Bronchial epithelial cell (primary cell): Measurements from ENCODE around the gene STAC3. TPM values are rescaled to one million over a fixed set of nuclear protein-coding genes. Genes with fewer than 3 reads are reported as not detected.
"Not testable (repeated sequence)": the region's sequence is repeated elsewhere in the genome, so short reads cannot be mapped to it uniquely, and the experiment has no call there.

Experiments
- DNase-seq: peaks from one replicate; pipeline ENCODE4 v3.0.0-alpha.2; 2010; ENCODE audit warnings: low read depth
- FAIRE-seq: peaks from 2 replicates; lab custom pipeline; 2011; peaks lifted over from hg19 to GRCh38; lab: Jason Lieb, UNC
- H3K27me3 ChIP-seq: 2 replicates; pipeline ENCODE4 v1.5.1; 2011; ENCODE audit warnings: low read length; ENCODE audit not compliant: control insufficient read depth, insufficient read depth
- H3K36me3 ChIP-seq: 2 replicates; pipeline ENCODE4 v1.5.1; 2011; ENCODE audit warnings: low read length; ENCODE audit not compliant: control insufficient read depth, insufficient read depth
- H3K4me3 ChIP-seq: 2 replicates; pipeline ENCODE4 v1.5.1; 2011; ENCODE audit warnings: mild to moderate bottlenecking, low read depth, low read length, control low read depth
- CTCF ChIP-seq: IDR thresholded peaks from 2 replicates; pipeline ENCODE4 v1.5.1; 2011; ENCODE audit warnings: mild to moderate bottlenecking, moderate library complexity, low read length, control low read depth, inconsistent platforms; ENCODE audit not compliant: insufficient read depth, severe bottlenecking
- total RNA-seq: library from RNA; depleted of rRNA; stranded (reverse); fragments of >200 nt; gene quantifications from 2 replicates; pipeline ENCODE4 v1.2.1, GENCODE V29; 2014

Gene STAC3
- total RNA-seq, result 0.26 and 0.51 TPM in 2 replicates

GRCh38 chr12:57250956-57251355, at the start of gene STAC3:
Gene STAC3 (minus strand): TSS chr12:57251187. CDS start chr12:57249636, 1,551 bp downstream.
- TF ChIP-seq CTCF, result no peak
- DNase-seq (no peak), FAIRE-seq (no peak)
- Histone ChIP-seq H3K27me3 (no peaks in the 10 kb centered on the region), H3K36me3 (peaks cover 2% of the 10 kb centered on the region), H3K4me3 (no peak within 1 kb of the TSS)

- DNase-seq, result no peak
- FAIRE-seq, result no peak
- peaks cover 8% of the 10 kb centered on the region for H3K36me3 ChIP-seq
Observed at GRCh38 chr12:57299514-57300016, 48.6 kb upstream of the STAC3 start.

GRCh38 chr12:57296291-57296690, 45.3 kb upstream of the STAC3 start:
- Histone ChIP-seq H3K27me3 (no peaks in the 10 kb centered on the region), H3K36me3 (peaks cover 10% of the 10 kb centered on the region), H3K4me3 (no peak overlapping the region)
- no peak for TF ChIP-seq CTCF
- DNase-seq (no peak), FAIRE-seq (no peak)

More at GRCh38 chr12:57299514-57300016, 48.6 kb upstream of the STAC3 start:
- no peak overlapping the region for H3K4me3 ChIP-seq
- H3K27me3 ChIP-seq, result no peaks in the 10 kb centered on the region
- TF ChIP-seq CTCF, result no peak

GRCh38 chr12:57282073-57282472, 31.1 kb upstream of the STAC3 start:
- not testable (repeated sequence) for H3K4me3 ChIP-seq, H3K27me3 ChIP-seq, FAIRE-seq, DNase-seq, H3K36me3 ChIP-seq

DNA sequence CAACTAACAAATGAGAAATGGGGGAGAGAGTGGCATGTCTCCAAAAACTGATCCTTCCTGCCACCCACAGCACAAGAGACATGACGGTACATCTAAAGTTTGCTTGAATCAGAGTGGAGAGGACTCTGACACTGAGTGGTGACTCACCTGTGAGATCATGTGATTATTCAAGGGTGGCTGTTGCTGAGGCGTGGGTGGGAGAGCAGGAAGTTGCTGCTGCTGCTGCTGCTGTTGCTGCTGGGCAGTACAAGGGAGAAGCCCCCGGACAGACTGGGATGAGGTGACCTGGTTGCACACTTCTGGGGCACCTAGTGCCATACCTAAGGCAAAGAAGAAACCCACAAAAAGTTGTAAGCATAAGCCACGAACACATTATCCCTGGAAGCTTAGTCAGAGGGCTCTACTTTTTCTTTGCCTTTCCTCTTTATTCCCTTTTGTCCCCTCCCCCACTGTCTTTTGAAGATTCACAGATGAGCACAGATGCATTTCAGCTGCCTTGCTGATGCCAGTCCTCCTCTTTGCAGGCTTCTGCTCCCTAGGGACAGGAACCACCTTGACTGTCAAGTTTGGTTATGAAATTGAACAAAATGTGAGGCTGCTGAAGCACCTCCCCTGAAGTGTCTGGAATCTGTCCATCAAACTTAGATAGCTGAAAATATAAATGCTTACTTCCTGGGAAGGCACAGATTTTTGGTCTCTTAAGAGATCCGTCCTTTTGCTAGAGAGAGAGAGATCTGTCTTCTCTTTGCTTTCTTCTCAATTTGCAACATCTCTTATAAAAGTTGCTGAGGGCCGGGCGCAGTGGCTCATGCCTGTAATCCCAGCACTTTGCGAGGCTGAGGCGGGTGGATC, 29.4 kb upstream of the STAC3 start:
- Histone ChIP-seq H3K4me3 (no peak overlapping the region), H3K36me3 (peaks cover 4% of the 10 kb centered on the region)
- peak; percentile 50 for FAIRE-seq

More for the DNA sequence above, 29.4 kb upstream of the STAC3 start:
- peak; percentile 98 for DNase-seq
- no peaks in the 10 kb centered on the region for H3K27me3 ChIP-seq
- no peak for TF ChIP-seq CTCF
